ENCODE data around the gene NINJ2. TPM values are rescaled to one million over a fixed set of nuclear protein-coding genes. Genes with fewer than 3 reads are reported as not detected.
"Not testable (repeated sequence)": the region's sequence is repeated elsewhere in the genome, so short reads cannot be mapped to it uniquely, and the experiment has no call there.

NINJ2 gene
- total RNA-seq, 1 experiment from 2014 or later = 1.8 TPM

GRCh38 chr12:580813-581212 is 82.4 kb downstream of the NINJ2 start:
- Histone ChIP-seq H4K20me1 (ENCODE audit: insufficient read depth, low read depth, low read length) (no peaks in the 10 kb centered on the region), H3K4me3 (ENCODE audit: low read length) (no peak overlapping the region), H3K4me2 (ENCODE audit: low read depth, low read length, poor library complexity, severe bottlenecking) (no peak overlapping the region), H3K36me3 (ENCODE audit: insufficient read depth, low read length) (no peaks in the 10 kb centered on the region), H3K9me3 (ENCODE audit: low read length) (no peaks in the 10 kb centered on the region), H3K9ac (ENCODE audit: low read length) (no peak overlapping the region), H2AFZ (ENCODE audit: low read length) (no peak overlapping the region), H3K27ac (ENCODE audit: low read length) (no peak overlapping the region), H3K9me2 (replicated peaks; ENCODE audit: insufficient read depth, low read length) (no peaks in the 10 kb centered on the region), H3K4me1 (ENCODE audit: low read length) (peaks cover 18% of the 10 kb centered on the region), H3K79me2 (ENCODE audit: low read length) (no peaks in the 10 kb centered on the region), H3K27me3 (ENCODE audit: low read length) (no peaks in the 10 kb centered on the region)
- no peak for DNase-seq

- Histone ChIP-seq H3K27me3 (ENCODE audit: low read length) (no peaks in the 10 kb centered on the region), H4K20me1 (ENCODE audit: insufficient read depth, low read depth, low read length) (no peaks in the 10 kb centered on the region), H3K9me3 (ENCODE audit: low read length) (no peaks in the 10 kb centered on the region), H3K9ac (ENCODE audit: low read length) (no peak overlapping the region), H3K79me2 (ENCODE audit: low read length) (no peaks in the 10 kb centered on the region), H3K4me3 (ENCODE audit: low read length) (no peak overlapping the region), H3K4me1 (ENCODE audit: low read length) (peaks cover 23% of the 10 kb centered on the region), H3K4me2 (ENCODE audit: low read depth, low read length, poor library complexity, severe bottlenecking) (no peak overlapping the region), H3K9me2 (replicated peaks; ENCODE audit: insufficient read depth, low read length) (no peaks in the 10 kb centered on the region), H2AFZ (ENCODE audit: low read length) (no peak overlapping the region), H3K36me3 (ENCODE audit: insufficient read depth, low read length) (no peaks in the 10 kb centered on the region), H3K27ac (ENCODE audit: low read length) (no peak overlapping the region)
- DNase-seq = no peak
These were observed 83.7 kb downstream of the NINJ2 start for GRCh38 chr12:579420-580110.

- Histone ChIP-seq H3K27ac (ENCODE audit: low read length) (no peak overlapping the region), H4K20me1 (ENCODE audit: insufficient read depth, low read depth, low read length) (no peaks in the 10 kb centered on the region), H3K79me2 (ENCODE audit: low read length) (no peaks in the 10 kb centered on the region), H3K4me2 (ENCODE audit: low read depth, low read length, poor library complexity, severe bottlenecking) (no peak overlapping the region), H3K4me3 (ENCODE audit: low read length) (no peak overlapping the region), H3K9me2 (replicated peaks; ENCODE audit: insufficient read depth, low read length) (no peaks in the 10 kb centered on the region), H3K9ac (ENCODE audit: low read length) (no peak overlapping the region), H3K36me3 (ENCODE audit: insufficient read depth, low read length) (no peaks in the 10 kb centered on the region), H3K4me1 (ENCODE audit: low read length) (peaks cover 23% of the 10 kb centered on the region), H3K27me3 (ENCODE audit: low read length) (no peaks in the 10 kb centered on the region), H2AFZ (ENCODE audit: low read length) (no peak overlapping the region), H3K9me3 (ENCODE audit: low read length) (no peaks in the 10 kb centered on the region)
- no peak for DNase-seq
These were observed 84.4 kb downstream of the NINJ2 start for GRCh38 chr12:578748-579419.

GRCh38 chr12:577994-578747 is 85.1 kb downstream of the NINJ2 start:
- H3K4me3 ChIP-seq (ENCODE audit: low read length); H3K9ac ChIP-seq (ENCODE audit: low read length); H3K9me3 ChIP-seq (ENCODE audit: low read length); DNase-seq; H3K9me2 ChIP-seq (replicated peaks; ENCODE audit: insufficient read depth, low read length); H3K79me2 ChIP-seq (ENCODE audit: low read length); H3K36me3 ChIP-seq (ENCODE audit: insufficient read depth, low read length); H3K27ac ChIP-seq (ENCODE audit: low read length); H3K4me2 ChIP-seq (ENCODE audit: low read depth, low read length, poor library complexity, severe bottlenecking); H2AFZ ChIP-seq (ENCODE audit: low read length); H4K20me1 ChIP-seq (ENCODE audit: insufficient read depth, low read depth, low read length); H3K27me3 ChIP-seq (ENCODE audit: low read length): not testable (repeated sequence)
- peaks cover 23% of the 10 kb centered on the region for H3K4me1 ChIP-seq (ENCODE audit: low read length)

GRCh38 chr12:576615-577110 is 86.6 kb downstream of the NINJ2 start:
- Histone ChIP-seq H3K9me3 (ENCODE audit: low read length) (no peaks in the 10 kb centered on the region), H3K9ac (ENCODE audit: low read length) (peak overlapping the region; percentile 66), H3K9me2 (replicated peaks; ENCODE audit: insufficient read depth, low read length) (no peaks in the 10 kb centered on the region), H2AFZ (ENCODE audit: low read length) (0 out of 2 replicates have a peak overlapping the region, but pooled peaks have one; percentile 65), H3K4me1 (ENCODE audit: low read length) (peaks cover 23% of the 10 kb centered on the region), H3K4me3 (ENCODE audit: low read length) (no peak overlapping the region), H3K4me2 (ENCODE audit: low read depth, low read length, poor library complexity, severe bottlenecking) (peak overlapping the region; percentile 25), H4K20me1 (ENCODE audit: insufficient read depth, low read depth, low read length) (no peaks in the 10 kb centered on the region), H3K27me3 (ENCODE audit: low read length) (no peaks in the 10 kb centered on the region), H3K36me3 (ENCODE audit: insufficient read depth, low read length) (no peaks in the 10 kb centered on the region), H3K27ac (ENCODE audit: low read length) (no peak overlapping the region), H3K79me2 (ENCODE audit: low read length) (no peaks in the 10 kb centered on the region)
- no peak for DNase-seq

- Histone ChIP-seq H3K79me2 (ENCODE audit: low read length) (no peaks in the 10 kb centered on the region), H3K4me2 (ENCODE audit: low read depth, low read length, poor library complexity, severe bottlenecking) (peak overlapping the region; percentile 25), H4K20me1 (ENCODE audit: insufficient read depth, low read depth, low read length) (no peaks in the 10 kb centered on the region), H3K4me3 (ENCODE audit: low read length) (peak overlapping the region; percentile 21; the same call in 1 of the 2 replicates), H2AFZ (ENCODE audit: low read length) (peak overlapping the region; percentile 65; the same call in 1 of the 2 replicates), H3K4me1 (ENCODE audit: low read length) (peaks cover 23% of the 10 kb centered on the region), H3K36me3 (ENCODE audit: insufficient read depth, low read length) (no peaks in the 10 kb centered on the region), H3K9me3 (ENCODE audit: low read length) (no peaks in the 10 kb centered on the region), H3K27ac (ENCODE audit: low read length) (peak overlapping the region; percentile 39; the same call in 1 of the 2 replicates), H3K9ac (ENCODE audit: low read length) (peak overlapping the region; percentile 66), H3K9me2 (replicated peaks; ENCODE audit: insufficient read depth, low read length) (no peaks in the 10 kb centered on the region), H3K27me3 (ENCODE audit: low read length) (no peaks in the 10 kb centered on the region)
- DNase-seq = peak; percentile 94
These were observed 87.2 kb downstream of the NINJ2 start for GRCh38 chr12:575948-576614.

GRCh38 chr12:575129-575502 is 88.1 kb downstream of the NINJ2 start:
- peak overlapping the region; percentile 6; the same call in 1 of the 2 replicates for H2AFZ ChIP-seq (ENCODE audit: low read length)
- no peak overlapping the region for H3K4me2 ChIP-seq (ENCODE audit: low read depth, low read length, poor library complexity, severe bottlenecking)
- H3K9me3 ChIP-seq (ENCODE audit: low read length) = no peaks in the 10 kb centered on the region
- no peak overlapping the region for H3K27ac ChIP-seq (ENCODE audit: low read length)
- no peak overlapping the region for H3K4me3 ChIP-seq (ENCODE audit: low read length)
- DNase-seq = no peak
- H4K20me1 ChIP-seq (ENCODE audit: insufficient read depth, low read depth, low read length) = no peaks in the 10 kb centered on the region
- H3K36me3 ChIP-seq (ENCODE audit: insufficient read depth, low read length) = no peaks in the 10 kb centered on the region
- H3K9me2 ChIP-seq (replicated peaks; ENCODE audit: insufficient read depth, low read length) = no peaks in the 10 kb centered on the region
- H3K79me2 ChIP-seq (ENCODE audit: low read length) = no peaks in the 10 kb centered on the region
- H3K27me3 ChIP-seq (ENCODE audit: low read length) = no peaks in the 10 kb centered on the region
- H3K9ac ChIP-seq (ENCODE audit: low read length) = peak overlapping the region; percentile 66; the same call in 1 of the 2 replicates
- peaks cover 26% of the 10 kb centered on the region for H3K4me1 ChIP-seq (ENCODE audit: low read length)
